HAP-1 (cell line): ENCODE measurements around the gene CNOT3.

Source experiments
- DNase-seq, 2 experiments: peaks; one replicate each; pipeline ENCODE4 v3.0.0-alpha.2; 2016 to 2020; ENCODE audit warnings: low spot score in 2 of 2
- H3K27me3 ChIP-seq: fragments of 250-450 bp; sonication (Bioruptor Pico); 2 replicates; pipeline ENCODE4 v1.5.1; 2020; ENCODE audit warnings: low read depth, mild to moderate bottlenecking, moderate library complexity
- H3K36me3 ChIP-seq: fragments of 250-450 bp; sonication (Bioruptor Pico); replicated peaks from 2 replicates; pipeline ENCODE4 v1.5.1; 2020; ENCODE audit warnings: mild to moderate bottlenecking
- H3K4me1 ChIP-seq: fragments of 250-450 bp; sonication (Bioruptor Pico); 2 replicates; pipeline ENCODE4 v1.5.1; 2020; ENCODE audit warnings: mild to moderate bottlenecking
- H3K4me3 ChIP-seq: fragments of 250-450 bp; sonication (Bioruptor Pico); 2 replicates; pipeline ENCODE4 v1.5.1; 2020; ENCODE audit warnings: mild to moderate bottlenecking, moderate library complexity
- H3K9me3 ChIP-seq: fragments of 250-450 bp; sonication (Bioruptor Pico); 2 replicates; pipeline ENCODE4 v1.5.1; 2020; ENCODE audit warnings: mild to moderate bottlenecking, moderate library complexity
- in situ Hi-C: fragments of 300-500 bp; cut with MboI; formaldehyde crosslinking; loops from 3 replicates; pipeline ENCODE4 v1.14.3; 2020; ENCODE audit warnings: low sequenced_read_pairs, inconsistent platforms, mixed read lengths

CNOT3 gene

GRCh38 chr19:54149021-54149812 lies 11.7 kb downstream of the CNOT3 start:
- Histone ChIP-seq H3K4me1 (no peaks in the 10 kb centered on the region), H3K9me3 (no peaks in the 10 kb centered on the region), H3K4me3 (no peak overlapping the region), H3K36me3 (peaks cover 94% of the 10 kb centered on the region), H3K27me3 (no peaks in the 10 kb centered on the region)
- in situ Hi-C loops = no loop called here
- no peak for DNase-seq

GRCh38 chr19:54151362-54152035 lies 13.9 kb downstream of the CNOT3 start:
- H3K9me3 ChIP-seq = no peaks in the 10 kb centered on the region
- H3K4me1 ChIP-seq = no peaks in the 10 kb centered on the region
- no peak for DNase-seq
- in situ Hi-C loops = no loop called here
- peaks cover 93% of the 10 kb centered on the region for H3K36me3 ChIP-seq
- H3K27me3 ChIP-seq = no peaks in the 10 kb centered on the region
- no peak overlapping the region for H3K4me3 ChIP-seq

- Histone ChIP-seq H3K4me1 (no peaks in the 10 kb centered on the region), H3K4me3 (no peak overlapping the region), H3K27me3 (no peaks in the 10 kb centered on the region), H3K9me3 (no peaks in the 10 kb centered on the region), H3K36me3 (peaks cover 90% of the 10 kb centered on the region)
- in situ Hi-C loops = no loop called here
- no peak for DNase-seq
Observed at GRCh38 chr19:54152267-54152666, 14.7 kb downstream of the CNOT3 start.

DNA sequence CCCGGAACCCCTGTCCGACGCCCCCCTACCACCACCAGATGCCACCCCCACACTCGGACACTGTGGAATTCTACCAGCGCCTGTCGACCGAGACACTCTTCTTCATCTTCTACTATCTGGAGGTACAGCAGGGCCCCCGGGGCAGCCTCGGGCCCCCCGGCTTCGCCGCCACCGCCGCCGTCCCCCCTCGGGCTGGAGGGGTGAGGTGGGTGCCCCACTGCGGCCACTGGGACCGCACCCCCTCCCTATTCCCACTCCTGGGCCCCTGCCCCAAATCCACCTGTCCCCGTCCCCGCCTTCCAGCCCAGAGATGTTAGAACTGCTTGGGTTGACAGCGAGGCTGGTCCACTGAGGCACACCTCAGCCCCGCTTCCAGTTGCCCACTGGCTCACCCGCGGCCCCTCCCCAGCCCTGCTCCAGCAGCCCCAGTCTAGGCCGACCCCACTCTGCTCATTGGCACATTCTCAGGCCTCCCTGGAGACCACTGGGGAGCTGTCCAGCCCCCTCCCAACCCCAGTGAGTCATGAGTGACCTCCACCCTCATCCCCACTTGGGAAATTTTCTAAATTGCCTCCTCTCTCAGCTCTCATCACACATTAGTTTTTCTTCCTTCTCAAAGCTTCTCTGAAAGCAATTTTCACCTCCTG lies 15.4 kb downstream of the CNOT3 start:
- no peaks in the 10 kb centered on the region for H3K27me3 ChIP-seq
- H3K36me3 ChIP-seq = peaks cover 91% of the 10 kb centered on the region
- H3K9me3 ChIP-seq = no peaks in the 10 kb centered on the region
- no peak overlapping the region for H3K4me3 ChIP-seq
- in situ Hi-C loops = no loop called here
- no peaks in the 10 kb centered on the region for H3K4me1 ChIP-seq
- no peak for DNase-seq

- in situ Hi-C loops = no loop called here
- Histone ChIP-seq H3K36me3 (peaks cover 89% of the 10 kb centered on the region), H3K4me1 (peaks cover 5% of the 10 kb centered on the region), H3K9me3 (no peaks in the 10 kb centered on the region), H3K27me3 (no peaks in the 10 kb centered on the region), H3K4me3 (no peak overlapping the region)
- no peak for DNase-seq
Observed at GRCh38 chr19:54153731-54154326, 16.3 kb downstream of the CNOT3 start.

DNA sequence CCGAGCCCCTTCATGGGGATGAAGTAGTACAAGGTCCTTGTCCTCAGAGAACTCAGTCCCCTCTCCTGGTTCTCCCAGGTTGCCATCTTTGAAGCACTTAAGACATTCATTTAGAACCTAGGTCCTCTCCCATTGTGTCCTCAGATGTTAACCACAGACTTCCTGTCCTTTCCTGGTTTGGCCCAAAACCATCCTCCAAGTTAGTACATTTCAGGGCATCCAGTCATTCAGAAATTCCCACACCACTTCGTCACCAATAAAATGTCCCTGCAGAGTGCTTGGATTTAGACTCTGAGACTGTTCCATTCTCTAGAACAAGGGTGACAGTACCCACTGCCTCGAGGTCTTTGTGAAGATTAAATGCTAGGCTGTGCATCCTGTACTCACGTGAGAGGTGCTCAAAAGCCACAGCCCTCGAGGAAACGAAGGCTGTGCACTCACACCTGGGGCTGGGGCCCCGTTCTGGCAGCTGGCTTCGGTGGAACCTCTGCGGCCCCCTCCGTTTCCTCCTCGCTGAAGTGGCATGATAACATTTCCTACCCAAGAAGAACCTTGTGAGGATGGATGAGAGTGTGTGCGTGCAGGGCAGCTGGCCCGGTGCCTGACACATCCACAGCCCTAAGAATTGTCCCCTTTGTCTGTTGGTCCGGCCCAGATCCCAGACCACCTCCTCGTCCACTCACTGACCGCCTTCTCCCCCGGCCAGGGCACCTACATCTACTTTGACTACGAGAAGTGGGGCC lies 17.2 kb downstream of the CNOT3 start:
- in situ Hi-C loops = no loop called here
- Histone ChIP-seq H3K4me1 (peaks cover 5% of the 10 kb centered on the region), H3K4me3 (no peak overlapping the region), H3K36me3 (peaks cover 79% of the 10 kb centered on the region), H3K9me3 (no peaks in the 10 kb centered on the region), H3K27me3 (no peaks in the 10 kb centered on the region)
- no peak for DNase-seq

GRCh38 chr19:54155694-54156093 lies 18.1 kb downstream of the CNOT3 start:
- H3K36me3 ChIP-seq = peaks cover 72% of the 10 kb centered on the region

GRCh38 chr19:54156490-54156889 lies 18.9 kb downstream of the CNOT3 start:
- H3K27me3 ChIP-seq = no peaks in the 10 kb centered on the region
- H3K36me3 ChIP-seq = peaks cover 65% of the 10 kb centered on the region
- no peak for DNase-seq
- peaks cover 5% of the 10 kb centered on the region for H3K4me1 ChIP-seq
- no peak overlapping the region for H3K4me3 ChIP-seq
- H3K9me3 ChIP-seq = no peaks in the 10 kb centered on the region
- in situ Hi-C loops = no loop called here

More at GRCh38 chr19:54155694-54156093, 18.1 kb downstream of the CNOT3 start:
- Histone ChIP-seq H3K4me3 (no peak overlapping the region), H3K4me1 (peaks cover 5% of the 10 kb centered on the region), H3K27me3 (no peaks in the 10 kb centered on the region), H3K9me3 (no peaks in the 10 kb centered on the region)
- in situ Hi-C loops = no loop called here
- no peak for DNase-seq

DNA sequence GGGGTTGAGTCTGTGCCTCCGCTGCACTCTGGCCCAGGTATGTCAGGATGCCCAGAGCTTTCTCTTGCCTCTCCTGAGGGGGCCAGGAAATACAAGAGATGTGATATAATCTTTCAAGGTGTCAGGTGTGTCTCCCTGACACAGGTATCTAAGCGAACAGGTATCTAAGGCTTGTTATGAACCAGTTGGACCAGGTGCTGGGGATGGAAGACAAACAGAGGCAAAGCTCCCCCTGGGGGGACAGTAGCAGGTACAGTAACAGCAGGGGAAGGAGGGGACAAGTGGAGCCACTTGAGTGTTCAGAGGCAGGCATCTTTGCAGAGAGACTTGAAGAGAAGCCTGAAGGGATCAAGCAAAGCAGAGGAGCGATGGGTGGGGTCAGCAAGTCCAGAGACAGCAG lies 19.4 kb downstream of the CNOT3 start:
- Histone ChIP-seq H3K36me3 (peaks cover 60% of the 10 kb centered on the region), H3K9me3 (no peaks in the 10 kb centered on the region), H3K27me3 (no peaks in the 10 kb centered on the region), H3K4me1 (peaks cover 5% of the 10 kb centered on the region), H3K4me3 (no peak overlapping the region)
- no peak for DNase-seq
- in situ Hi-C loops = no loop called here

DNA sequence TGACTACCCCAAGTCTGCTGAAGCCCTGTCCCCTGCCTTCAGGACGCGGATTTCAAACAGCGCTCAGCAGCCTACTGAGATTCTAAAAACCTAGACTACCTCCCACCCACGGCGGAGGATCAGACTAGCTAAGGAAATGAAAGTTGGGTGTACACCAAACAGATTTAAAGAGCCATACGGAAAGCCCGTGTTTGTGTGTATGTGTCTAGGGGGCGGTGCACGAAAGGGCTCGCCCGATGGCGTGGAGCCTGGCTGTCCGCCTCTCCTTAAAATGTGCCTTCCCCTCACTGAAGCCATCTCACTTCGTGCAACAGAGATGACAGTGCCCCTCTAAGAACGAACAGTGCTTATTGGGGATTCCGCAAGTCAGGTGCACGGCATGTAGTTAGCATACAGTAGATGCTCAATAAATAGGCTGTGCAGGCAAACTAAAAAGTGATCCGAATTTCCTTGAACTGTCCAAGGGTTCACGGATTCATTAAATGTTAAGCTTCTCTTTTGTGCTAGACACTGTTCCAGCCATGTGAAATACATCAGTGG lies 21.3 kb downstream of the CNOT3 start:
- Histone ChIP-seq H3K9me3 (no peaks in the 10 kb centered on the region), H3K4me1 (peaks cover 8% of the 10 kb centered on the region), H3K36me3 (peaks cover 41% of the 10 kb centered on the region), H3K4me3 (peak overlapping the region; percentile 79), H3K27me3 (no peaks in the 10 kb centered on the region)
- DNase-seq = no peak
- in situ Hi-C loops = no loop called here

DNA sequence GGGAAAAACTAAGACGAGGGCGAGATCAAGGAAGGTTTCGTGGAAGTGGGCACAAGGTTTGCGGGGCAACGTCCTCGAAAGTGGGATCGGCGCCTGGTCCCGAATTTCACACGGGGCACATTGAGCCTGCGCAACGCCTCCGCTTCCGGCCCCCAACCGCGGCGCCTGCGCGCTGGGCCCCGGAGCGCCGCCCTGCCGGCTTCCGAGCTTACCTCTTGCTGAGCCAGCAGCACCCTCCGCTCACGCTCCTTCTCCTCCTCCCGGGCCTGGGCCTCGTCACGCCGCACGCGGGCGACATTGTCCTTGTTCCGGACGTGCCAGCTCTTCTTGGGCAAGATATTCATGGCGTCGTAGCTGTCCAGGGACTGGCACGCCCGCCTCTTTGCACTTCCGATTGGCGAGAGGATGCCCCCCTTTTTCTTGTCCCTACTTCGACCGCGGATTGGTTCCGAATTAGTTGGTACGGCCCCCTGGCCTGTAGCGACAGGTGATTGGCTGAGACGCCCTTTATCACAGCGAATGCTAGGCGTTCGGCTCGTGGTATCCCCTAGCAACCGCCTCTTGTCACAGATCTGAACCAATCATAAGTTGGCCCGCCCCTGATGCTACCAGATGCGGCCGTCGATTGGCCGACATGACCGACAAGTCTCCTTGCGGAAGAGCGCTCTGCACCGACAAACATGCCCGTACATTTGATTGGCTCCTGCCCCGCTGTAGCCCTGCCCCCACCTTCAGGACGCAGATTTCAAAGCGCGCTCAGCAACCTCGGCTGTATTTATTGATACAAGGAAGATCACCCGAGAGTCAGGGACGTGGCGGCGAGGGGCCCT lies 22.0 kb downstream of the CNOT3 start, which contains the start of gene LENG1:
LENG1 (minus strand) TSS at position 370 of the 830 bp plus-strand sequence; CDS start at position 344, 26 bp downstream.
- DNase-seq = peak; percentile 99 to 100
- Histone ChIP-seq H3K4me1 (peaks cover 8% of the 10 kb centered on the region), H3K36me3 (peaks cover 34% of the 10 kb centered on the region), H3K4me3 (peak within 1 kb of the TSS; percentile 79), H3K9me3 (no peaks in the 10 kb centered on the region), H3K27me3 (no peaks in the 10 kb centered on the region)
- in situ Hi-C loops = no loop called here

GRCh38 chr19:54160182-54160811 lies 22.7 kb downstream of the CNOT3 start:
- in situ Hi-C loops = no loop called here
- peaks cover 28% of the 10 kb centered on the region for H3K36me3 ChIP-seq
- peaks cover 8% of the 10 kb centered on the region for H3K4me1 ChIP-seq
- no peaks in the 10 kb centered on the region for H3K27me3 ChIP-seq
- peak overlapping the region; percentile 79 for H3K4me3 ChIP-seq
- DNase-seq = peak in 1 of 2 experiments; percentile 58
- H3K9me3 ChIP-seq = no peaks in the 10 kb centered on the region
